CD4-positive, alpha-beta memory T cell (primary cell): Measurements from ENCODE around the gene GLS. TPM values are rescaled to one million over a fixed set of nuclear protein-coding genes. Genes with fewer than 3 reads are reported as not detected.
A peak's percentile ranks its signal among the peaks of the same experiment; 100 is the strongest.

Source experiments
- CTCF ChIA-PET: fragments of 350-600 bp; sonication (Branson Sonifier 250); formaldehyde crosslinking; loops from one replicate; lab custom pipeline; 2021; ENCODE audit warnings: inconsistent platforms; ENCODE audit not compliant: partially characterized antibody; lab: Charles Lee
- POLR2A ChIA-PET: fragments of 350-600 bp; sonication (Branson Sonifier 250); formaldehyde crosslinking; loops from one replicate; lab custom pipeline; 2021; ENCODE audit not compliant: partially characterized antibody; lab: Charles Lee
- DNase-seq, 5 donors: peaks; one replicate each; pipeline versions ENCODE4 v3.0.0 to v3.0.0-alpha.2; 2020 to 2022; ENCODE audit warnings: mixed read lengths in 1 of 5
- H3K27ac ChIP-seq: one replicate; pipeline ENCODE4 v1.7.0; 2013; ENCODE audit warnings: low read depth, low read length
- H3K27me3 ChIP-seq: 2 replicates; pipeline ENCODE4 v1.7.0; 2013; ENCODE audit warnings: mild to moderate bottlenecking, low read length, moderate library complexity; ENCODE audit not compliant: insufficient read depth
- H3K36me3 ChIP-seq: 2 replicates; pipeline ENCODE4 v1.7.0; 2013; ENCODE audit warnings: mild to moderate bottlenecking, low read length, moderate library complexity; ENCODE audit not compliant: insufficient read depth
- H3K4me1 ChIP-seq: 2 replicates; pipeline ENCODE4 v1.7.0; 2013; ENCODE audit warnings: mild to moderate bottlenecking, low read length, moderate library complexity; ENCODE audit not compliant: insufficient read depth
- H3K4me3 ChIP-seq, 2 donors: one replicate each; pipeline ENCODE4 v1.7.0; 2013; ENCODE audit warnings: low read length in 2 of 2, mild to moderate bottlenecking in 1 of 2
- H3K9me3 ChIP-seq, 2 donors: one replicate each; pipeline ENCODE4 v1.7.0; 2013; ENCODE audit warnings: low read length in 2 of 2, control low read depth in 1 of 2; ENCODE audit not compliant: control insufficient read depth in 1 of 2
- H3K27ac Mint-ChIP-seq, 7 donors: one replicate each; pipeline ENCODE4 v1.8.0; 2020 to 2021; ENCODE audit warnings: mixed read lengths in 7 of 7, mild to moderate bottlenecking in 6 of 7, inconsistent platforms in 3 of 7, moderate library complexity in 3 of 7
- H3K27me3 Mint-ChIP-seq, 2 donors: one replicate each; pipeline ENCODE4 v1.8.0; 2020 to 2021; ENCODE audit warnings: mixed read lengths in 2 of 2
- H3K36me3 Mint-ChIP-seq, 2 donors: one replicate each; pipeline ENCODE4 v1.8.0; 2020 to 2021; ENCODE audit warnings: mixed read lengths in 2 of 2, inconsistent platforms in 1 of 2, mild to moderate bottlenecking in 1 of 2
- H3K4me1 Mint-ChIP-seq, 4 donors: one replicate each; pipeline ENCODE4 v1.8.0; 2020 to 2021; ENCODE audit warnings: mixed read lengths in 4 of 4, mild to moderate bottlenecking in 1 of 4
- H3K4me3 Mint-ChIP-seq, 8 donors: one replicate each; pipeline ENCODE4 v1.8.0; 2020 to 2021; ENCODE audit warnings: mixed read lengths in 8 of 8, mild to moderate bottlenecking in 7 of 8, moderate library complexity in 6 of 8, inconsistent platforms in 3 of 8
- H3K9me3 Mint-ChIP-seq, 8 donors: one replicate each; pipeline ENCODE4 v1.8.0; 2020 to 2021; ENCODE audit warnings: mixed read lengths in 8 of 8, mild to moderate bottlenecking in 5 of 8, inconsistent platforms in 3 of 8, moderate library complexity in 1 of 8
- intact Hi-C: fragments of 100-400 bp; cut with micrococcal nuclease; formaldehyde crosslinking; loops from one replicate; pipeline ENCODE4 v1.15.1; 2023
- polyA plus RNA-seq, 2 donors: library from polyadenylated mRNA; unstranded; fragments of 300-500 nt; fragmentation: Illumina TruSeq; gene quantifications; one replicate each; pipeline ENCODE4 v1.2.3, GENCODE V29; 2021
- total RNA-seq, 2 experiments: library from RNA; stranded (reverse); gene quantifications; one replicate each; pipeline ENCODE4 v1.2.3, GENCODE V29; 2021

GLS gene
- total and polyA plus RNA-seq, 4 experiments from 2014 or later = 27.0 to 208 (median 132) TPM

DNA sequence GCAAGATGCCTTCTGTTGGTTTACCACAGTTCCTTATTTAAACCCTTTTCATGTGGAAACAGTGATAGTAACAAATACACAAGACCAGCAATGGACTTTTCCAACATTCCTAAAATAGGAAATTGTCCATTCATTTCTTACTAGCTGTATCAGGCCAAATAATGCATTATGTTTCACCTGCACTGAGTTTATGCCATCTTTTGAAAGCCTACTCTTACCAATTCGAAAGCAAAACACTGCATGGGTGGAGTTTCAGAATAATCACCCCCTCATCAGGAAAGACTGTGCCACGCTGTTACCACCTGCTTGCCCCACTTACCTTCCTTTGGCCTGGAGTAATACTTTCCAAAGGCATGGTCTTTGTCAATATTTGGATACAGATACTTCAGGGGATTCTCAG is 95.9 kb downstream of the GLS start:
- intact Hi-C loops = no loop called here
- Mint-ChIP-seq H3K4me1 (peaks cover 12 to 19% (median 13%) of the 10 kb centered on the region in 4 donors), H3K9me3 (peaks cover 0 to 4% (median 0%) of the 10 kb centered on the region in 8 donors), H3K36me3 (peaks cover 82 to 91% of the 10 kb centered on the region in 2 donors), H3K27ac (peak overlapping the region in 6 of 7 donors; percentile 7 to 92 (median 54)), H3K27me3 (no peaks in the 10 kb centered on the region), H3K4me3 (no peak overlapping the region)
- no peak overlapping the region for H3K27ac ChIP-seq
- peaks cover 95% of the 10 kb centered on the region for H3K36me3 ChIP-seq
- no peak for DNase-seq
- no peaks in the 10 kb centered on the region for H3K9me3 ChIP-seq
- no peaks in the 10 kb centered on the region for H3K4me1 ChIP-seq
- H3K4me3 ChIP-seq = no peak overlapping the region
- POLR2A ChIA-PET = interaction anchor here (1.5 kb wide), 1 partner anchor 26 kb away, joined by 3 read pairs; no protein-coding TSS in a partner anchor
- CTCF ChIA-PET = interaction anchor here (1.1 to 2.0 kb wide), 2 partner anchors 11 kb away, joined by 3 to 4 read pairs; no protein-coding TSS in a partner anchor
- H3K27me3 ChIP-seq = no peaks in the 10 kb centered on the region

DNA sequence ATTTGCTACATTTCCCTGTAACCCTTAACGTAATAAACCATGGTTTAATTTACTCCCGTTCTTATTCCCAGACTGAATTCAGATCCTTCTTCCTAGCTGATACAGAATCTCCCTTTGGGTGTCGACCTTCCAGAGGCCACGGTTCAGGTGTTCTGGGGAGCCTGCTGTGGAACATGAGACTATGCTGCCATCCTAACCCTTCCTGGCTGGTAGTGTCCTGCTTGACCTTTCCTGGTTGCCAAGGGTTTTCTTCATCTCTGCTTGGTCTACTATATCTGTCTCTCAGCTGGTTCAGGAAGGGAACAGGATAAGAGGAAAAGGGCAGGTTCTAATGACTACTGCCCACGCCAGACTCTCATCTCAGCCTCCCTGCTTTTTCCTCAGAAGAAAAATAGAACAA is 96.9 kb downstream of the GLS start:
- DNase-seq = no peak
- H3K4me3 Mint-ChIP-seq = no peak overlapping the region
- Histone ChIP-seq H3K36me3 (peaks cover 97% of the 10 kb centered on the region), H3K4me3 (no peak overlapping the region), H3K27ac (no peak overlapping the region), H3K27me3 (no peaks in the 10 kb centered on the region), H3K4me1 (no peaks in the 10 kb centered on the region), H3K9me3 (no peaks in the 10 kb centered on the region)
- H3K27ac Mint-ChIP-seq = peak overlapping the region in 6 of 7 donors; percentile 63 to 85 (median 70)
- CTCF ChIA-PET = interaction anchor here (1.3 to 2.0 kb wide), 3 partner anchors 10 to 126 kb away, joined by 3 to 8 read pairs (median 4); no protein-coding TSS in a partner anchor
- intact Hi-C loops = no loop called here
- H3K9me3 Mint-ChIP-seq = peaks cover 0 to 4% (median 0%) of the 10 kb centered on the region in 8 donors
- POLR2A ChIA-PET = no interaction called here
- no peaks in the 10 kb centered on the region for H3K27me3 Mint-ChIP-seq
- H3K4me1 Mint-ChIP-seq = peaks cover 15 to 24% (median 18%) of the 10 kb centered on the region in 4 donors
- peaks cover 91 to 93% of the 10 kb centered on the region in 2 donors for H3K36me3 Mint-ChIP-seq

DNA sequence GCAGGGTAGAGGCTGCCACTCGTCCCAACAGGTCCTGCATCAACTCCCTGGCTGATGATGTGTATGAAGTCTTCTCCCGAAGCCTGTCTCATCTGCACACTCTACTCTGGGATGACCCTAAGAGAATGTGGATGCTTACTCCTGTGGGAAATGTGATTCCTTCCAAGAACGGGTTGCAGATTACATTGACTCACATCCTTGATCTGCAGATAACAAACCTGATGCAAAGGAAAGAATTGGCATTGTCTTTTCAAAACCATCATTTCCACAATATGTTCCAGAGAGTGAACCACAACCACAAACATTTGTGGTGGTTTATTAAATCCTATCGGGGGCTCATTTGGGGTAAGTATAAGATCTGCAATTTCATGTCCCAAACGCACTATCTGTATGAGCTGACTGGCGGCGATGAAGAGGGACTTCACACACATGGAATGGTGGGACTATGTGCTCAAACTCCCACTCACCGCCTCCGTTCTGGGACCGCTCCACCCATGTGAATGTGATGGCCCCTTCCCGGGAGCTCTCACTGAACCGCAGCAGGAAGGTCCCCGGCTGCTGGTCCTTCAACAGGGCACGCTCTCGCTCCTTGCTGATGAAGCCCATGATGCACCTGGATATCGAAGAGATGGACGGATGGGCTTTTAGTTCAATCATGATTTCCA is 97.9 kb downstream of the GLS start:
- ChIA-PET CTCF (interaction anchor here (1.3 to 1.9 kb wide), 3 partner anchors 9 to 127 kb away, joined by 3 to 8 read pairs (median 3); no protein-coding TSS in a partner anchor), POLR2A (interaction anchor here (1.1 kb wide), 1 partner anchor 96 kb away, joined by 4 read pairs; no protein-coding TSS in a partner anchor)
- H3K27me3 ChIP-seq = no peaks in the 10 kb centered on the region
- no peaks in the 10 kb centered on the region for H3K9me3 ChIP-seq
- H3K4me1 ChIP-seq = no peaks in the 10 kb centered on the region
- intact Hi-C loops = no loop called here
- H3K4me3 ChIP-seq = no peak overlapping the region
- DNase-seq = no peak
- no peak overlapping the region for H3K4me3 Mint-ChIP-seq
- H3K27ac ChIP-seq = no peak overlapping the region
- peaks cover 17 to 25% (median 19%) of the 10 kb centered on the region in 4 donors for H3K4me1 Mint-ChIP-seq
- peaks cover 99% of the 10 kb centered on the region for H3K36me3 ChIP-seq
- H3K9me3 Mint-ChIP-seq = peaks cover 0 to 4% (median 0%) of the 10 kb centered on the region in 8 donors
- H3K36me3 Mint-ChIP-seq = peaks cover 90 to 95% of the 10 kb centered on the region in 2 donors
- H3K27ac Mint-ChIP-seq = peak overlapping the region in 6 of 7 donors; percentile 55 to 76 (median 73)
- no peaks in the 10 kb centered on the region for H3K27me3 Mint-ChIP-seq

DNA sequence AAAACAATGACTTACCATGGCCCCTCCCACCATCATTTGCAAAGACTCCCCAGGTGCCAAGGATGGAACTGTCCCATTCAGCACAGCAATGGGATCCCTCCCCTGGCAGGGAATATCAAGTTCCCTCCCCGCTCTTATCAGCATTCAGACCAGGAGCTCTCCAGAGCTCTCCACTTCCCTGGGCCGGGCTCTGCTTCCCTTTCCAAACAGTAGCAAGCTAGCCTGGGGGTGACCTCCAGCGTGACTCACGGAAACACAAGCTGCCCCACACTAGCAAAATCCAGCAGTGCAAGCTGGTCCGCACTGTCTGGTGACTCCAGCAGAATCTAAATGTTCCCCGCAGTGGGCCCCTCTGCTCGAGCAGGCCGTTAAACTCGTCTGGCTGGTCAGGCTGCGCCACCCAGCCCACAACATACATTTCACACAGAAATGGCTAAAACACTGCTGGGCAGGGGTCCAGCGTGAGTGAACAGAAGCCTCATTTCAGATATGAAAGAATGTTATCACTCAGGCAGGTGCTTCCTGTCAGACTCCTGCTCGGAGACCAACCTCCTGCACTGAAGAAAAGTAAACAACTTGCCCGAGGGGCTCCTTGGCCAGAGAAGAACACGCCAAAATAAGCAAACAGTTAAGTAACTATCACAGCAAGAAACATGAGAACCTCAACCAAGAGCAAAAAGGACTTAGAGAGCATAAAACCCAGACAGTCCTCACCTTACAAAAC is 99.4 kb downstream of the GLS start:
- Histone ChIP-seq H3K4me1 (no peaks in the 10 kb centered on the region), H3K27me3 (no peaks in the 10 kb centered on the region), H3K4me3 (no peak overlapping the region), H3K27ac (no peak overlapping the region), H3K36me3 (peaks cover 99% of the 10 kb centered on the region), H3K9me3 (no peaks in the 10 kb centered on the region)
- intact Hi-C loops = no loop called here
- no peak overlapping the region for H3K4me3 Mint-ChIP-seq
- H3K4me1 Mint-ChIP-seq = peaks cover 20 to 32% (median 23%) of the 10 kb centered on the region in 4 donors
- POLR2A ChIA-PET = interaction anchor here (0.8 kb wide), 1 partner anchor 32 kb away, joined by 3 read pairs; no protein-coding TSS in a partner anchor
- CTCF ChIA-PET = interaction anchor here (1.2 kb wide), 1 partner anchor 50 kb away, joined by 3 read pairs; no protein-coding TSS in a partner anchor
- H3K9me3 Mint-ChIP-seq = peaks cover 0 to 4% (median 0%) of the 10 kb centered on the region in 8 donors
- no peaks in the 10 kb centered on the region for H3K27me3 Mint-ChIP-seq
- H3K27ac Mint-ChIP-seq = peak overlapping the region; percentile 57 to 87 (median 74)
- DNase-seq = no peak
- peaks cover 92 to 95% of the 10 kb centered on the region in 2 donors for H3K36me3 Mint-ChIP-seq

DNA sequence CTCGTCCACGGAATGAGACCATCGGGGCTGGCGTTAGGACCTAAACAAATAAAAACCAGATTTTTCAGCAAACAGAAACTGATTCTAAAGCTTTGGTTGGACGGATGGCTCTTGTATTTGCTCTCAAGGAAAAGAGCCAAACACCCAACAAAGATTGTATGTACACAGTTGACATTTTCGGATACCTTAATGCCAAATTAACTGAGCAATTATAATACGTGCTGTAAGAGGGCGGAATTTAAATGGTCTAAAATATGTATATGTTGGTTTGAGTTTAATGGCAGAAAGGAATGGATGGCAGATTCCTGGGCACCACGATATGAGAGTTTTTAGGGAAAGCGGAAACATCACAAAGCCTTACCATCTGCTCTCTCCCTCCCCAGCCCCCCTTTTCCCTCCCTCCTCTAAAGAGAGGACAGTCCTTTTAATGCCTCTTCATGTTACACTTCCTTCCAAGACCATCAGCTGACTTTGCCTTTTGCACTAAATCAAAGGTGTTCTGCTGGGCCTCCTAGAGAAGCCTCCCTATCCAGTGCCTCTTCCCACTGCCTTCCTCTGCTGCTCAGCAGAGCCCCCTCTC is 100.1 kb downstream of the GLS start:
- POLR2A ChIA-PET = interaction anchor here (0.8 kb wide), 1 partner anchor 32 kb away, joined by 3 read pairs; no protein-coding TSS in a partner anchor
- peak overlapping the region; percentile 48 to 87 (median 83) for H3K27ac Mint-ChIP-seq
- H3K27me3 Mint-ChIP-seq = no peaks in the 10 kb centered on the region

DNA sequence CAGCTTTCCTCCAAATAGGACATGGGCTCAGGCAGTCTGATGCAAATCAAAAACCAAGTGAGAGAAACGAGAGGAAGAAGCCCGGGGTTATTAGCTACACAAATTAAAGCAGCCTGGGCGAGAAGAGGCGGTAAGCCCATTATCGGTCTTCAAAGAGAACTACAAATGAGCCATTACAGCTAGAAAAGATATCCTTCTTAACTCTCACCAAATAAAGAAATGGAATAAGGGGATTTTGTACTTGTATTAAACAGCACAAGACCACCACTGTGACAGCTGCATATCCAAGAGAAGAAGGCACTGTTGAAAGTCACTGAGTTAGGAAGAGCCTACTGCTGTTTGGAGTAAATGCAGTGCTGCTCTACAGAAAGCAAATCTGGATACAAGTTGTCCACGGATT is 100.7 kb downstream of the GLS start:
- H3K9me3 ChIP-seq = no peaks in the 10 kb centered on the region
- Mint-ChIP-seq H3K4me3 (no peak overlapping the region), H3K27ac (peak overlapping the region; percentile 48 to 87 (median 66)), H3K4me1 (peaks cover 22 to 38% (median 28%) of the 10 kb centered on the region in 4 donors), H3K36me3 (peaks cover 94 to 95% of the 10 kb centered on the region in 2 donors), H3K9me3 (peaks cover 0 to 4% (median 0%) of the 10 kb centered on the region in 8 donors), H3K27me3 (no peaks in the 10 kb centered on the region)
- no peak overlapping the region for H3K4me3 ChIP-seq
- no peaks in the 10 kb centered on the region for H3K27me3 ChIP-seq
- no peak overlapping the region for H3K27ac ChIP-seq
- intact Hi-C loops = no loop called here
- H3K4me1 ChIP-seq = peaks cover 5% of the 10 kb centered on the region
- peaks cover 99% of the 10 kb centered on the region for H3K36me3 ChIP-seq
- ChIA-PET POLR2A (interaction anchor here (0.8 kb wide), 1 partner anchor 31 kb away, joined by 3 read pairs; no protein-coding TSS in a partner anchor), CTCF (interaction anchor here (0.5 to 1.2 kb wide), 2 partner anchors 49 to 584 kb away, joined by 3 read pairs; no protein-coding TSS in a partner anchor)
- no peak for DNase-seq

More for the DNA sequence above, 100.1 kb downstream of the GLS start:
- CTCF ChIA-PET = interaction anchor here (1.2 kb wide), 1 partner anchor 49 kb away, joined by 3 read pairs; no protein-coding TSS in a partner anchor
- no peak for DNase-seq
- Mint-ChIP-seq H3K4me3 (no peak overlapping the region), H3K4me1 (peaks cover 22 to 38% (median 26%) of the 10 kb centered on the region in 4 donors), H3K9me3 (peaks cover 0 to 4% (median 0%) of the 10 kb centered on the region in 8 donors), H3K36me3 (peaks cover 92 to 95% of the 10 kb centered on the region in 2 donors)
- intact Hi-C loops = no loop called here
- H3K4me1 ChIP-seq = no peaks in the 10 kb centered on the region
- H3K36me3 ChIP-seq = peaks cover 99% of the 10 kb centered on the region
- no peak overlapping the region for H3K27ac ChIP-seq
- H3K27me3 ChIP-seq = no peaks in the 10 kb centered on the region
- H3K4me3 ChIP-seq = no peak overlapping the region
- no peaks in the 10 kb centered on the region for H3K9me3 ChIP-seq
